Type B pancreatic cell (in vitro differentiated cells): ENCODE measurements around the gene ZNF853. TPM values are rescaled to one million over a fixed set of nuclear protein-coding genes. Genes with fewer than 3 reads are reported as not detected.
A peak's percentile ranks its signal among the peaks of the same experiment; 100 is the strongest.

ENCODE experiments used
- DNase-seq: peaks from one replicate; pipeline ENCODE4 v3.0.0; 2021; ENCODE audit warnings: mixed read lengths; ENCODE audit not compliant: unreplicated experiment; ENCODE audit errors: extremely low spot score
- H3K27ac Mint-ChIP-seq: 2 replicates; pipeline ENCODE4 v1.8.0; 2021; ENCODE audit warnings: mild to moderate bottlenecking, mixed read lengths
- H3K27me3 Mint-ChIP-seq: 2 replicates; pipeline ENCODE4 v1.8.0; 2021; ENCODE audit warnings: mixed read lengths
- H3K36me3 Mint-ChIP-seq: 2 replicates; pipeline ENCODE4 v1.8.0; 2021; ENCODE audit warnings: mixed read lengths
- H3K4me1 Mint-ChIP-seq: one replicate; pipeline ENCODE4 v1.8.0; 2021; ENCODE audit warnings: mixed read lengths; ENCODE audit not compliant: unreplicated experiment
- H3K4me3 Mint-ChIP-seq: 2 replicates; pipeline ENCODE4 v1.8.0; 2021; ENCODE audit warnings: mild to moderate bottlenecking, mixed read lengths
- H3K9me3 Mint-ChIP-seq: 2 replicates; pipeline ENCODE4 v1.8.0; 2021; ENCODE audit warnings: mixed read lengths
- total RNA-seq: library from RNA; stranded (reverse); gene quantifications from 2 replicates; pipeline ENCODE4 v1.2.1, GENCODE V29; 2021; ENCODE audit warnings: low replicate concordance
- TF ChIP-seq, protein P1 (sequence below): fragments of 200-600 bp; sonication (generic); conservative IDR thresholded peaks from 2 replicates; pipeline ENCODE4 v1.5.0; 2021; ENCODE audit warnings: antibody characterized with exemption, mild to moderate bottlenecking

ZNF853 gene
- total RNA-seq, 1 donor from 2014 or later = 9.2 TPM

- DNase-seq = no peak
- Mint-ChIP-seq H3K36me3 (no peaks in the 10 kb centered on the region), H3K27ac (no peak overlapping the region), H3K4me3 (peak overlapping the region; percentile 69), H3K27me3 (peaks cover 3% of the 10 kb centered on the region), H3K4me1 (peaks cover 4% of the 10 kb centered on the region), H3K9me3 (no peaks in the 10 kb centered on the region)
- TF ChIP-seq, protein P1, sequence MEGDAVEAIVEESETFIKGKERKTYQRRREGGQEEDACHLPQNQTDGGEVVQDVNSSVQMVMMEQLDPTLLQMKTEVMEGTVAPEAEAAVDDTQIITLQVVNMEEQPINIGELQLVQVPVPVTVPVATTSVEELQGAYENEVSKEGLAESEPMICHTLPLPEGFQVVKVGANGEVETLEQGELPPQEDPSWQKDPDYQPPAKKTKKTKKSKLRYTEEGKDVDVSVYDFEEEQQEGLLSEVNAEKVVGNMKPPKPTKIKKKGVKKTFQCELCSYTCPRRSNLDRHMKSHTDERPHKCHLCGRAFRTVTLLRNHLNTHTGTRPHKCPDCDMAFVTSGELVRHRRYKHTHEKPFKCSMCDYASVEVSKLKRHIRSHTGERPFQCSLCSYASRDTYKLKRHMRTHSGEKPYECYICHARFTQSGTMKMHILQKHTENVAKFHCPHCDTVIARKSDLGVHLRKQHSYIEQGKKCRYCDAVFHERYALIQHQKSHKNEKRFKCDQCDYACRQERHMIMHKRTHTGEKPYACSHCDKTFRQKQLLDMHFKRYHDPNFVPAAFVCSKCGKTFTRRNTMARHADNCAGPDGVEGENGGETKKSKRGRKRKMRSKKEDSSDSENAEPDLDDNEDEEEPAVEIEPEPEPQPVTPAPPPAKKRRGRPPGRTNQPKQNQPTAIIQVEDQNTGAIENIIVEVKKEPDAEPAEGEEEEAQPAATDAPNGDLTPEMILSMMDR = no peak
Observed at GRCh38 chr7:6612819-6613218, 2.6 kb upstream of the ZNF853 start.

- Mint-ChIP-seq H3K9me3 (no peaks in the 10 kb centered on the region), H3K4me3 (peak overlapping the region; percentile 69), H3K4me1 (peaks cover 4% of the 10 kb centered on the region), H3K27me3 (peaks cover 3% of the 10 kb centered on the region), H3K36me3 (no peaks in the 10 kb centered on the region), H3K27ac (no peak overlapping the region)
- no peak for DNase-seq
- TF ChIP-seq, protein P1 = no peak
Observed at GRCh38 chr7:6613706-6614105, 1.7 kb upstream of the ZNF853 start.

GRCh38 chr7:6615723-6616555 lies 529 bp downstream of the ZNF853 start:
- no peak for DNase-seq
- TF ChIP-seq, protein P1 = no peak
- H3K27me3 Mint-ChIP-seq = peaks cover 3% of the 10 kb centered on the region
- peak overlapping the region; percentile 72 for H3K4me3 Mint-ChIP-seq
- peaks cover 4% of the 10 kb centered on the region for H3K4me1 Mint-ChIP-seq
- no peaks in the 10 kb centered on the region for H3K9me3 Mint-ChIP-seq
- no peak overlapping the region for H3K27ac Mint-ChIP-seq
- H3K36me3 Mint-ChIP-seq = no peaks in the 10 kb centered on the region

- Mint-ChIP-seq H3K9me3 (no peaks in the 10 kb centered on the region), H3K4me1 (peaks cover 4% of the 10 kb centered on the region), H3K27ac (no peak overlapping the region), H3K36me3 (peaks cover 4% of the 10 kb centered on the region), H3K4me3 (peak overlapping the region; percentile 77), H3K27me3 (peaks cover 3% of the 10 kb centered on the region)
- DNase-seq = no peak
- TF ChIP-seq, protein P1 = no peak
Observed at GRCh38 chr7:6616854-6617643, 1.6 kb downstream of the ZNF853 start.

DNA sequence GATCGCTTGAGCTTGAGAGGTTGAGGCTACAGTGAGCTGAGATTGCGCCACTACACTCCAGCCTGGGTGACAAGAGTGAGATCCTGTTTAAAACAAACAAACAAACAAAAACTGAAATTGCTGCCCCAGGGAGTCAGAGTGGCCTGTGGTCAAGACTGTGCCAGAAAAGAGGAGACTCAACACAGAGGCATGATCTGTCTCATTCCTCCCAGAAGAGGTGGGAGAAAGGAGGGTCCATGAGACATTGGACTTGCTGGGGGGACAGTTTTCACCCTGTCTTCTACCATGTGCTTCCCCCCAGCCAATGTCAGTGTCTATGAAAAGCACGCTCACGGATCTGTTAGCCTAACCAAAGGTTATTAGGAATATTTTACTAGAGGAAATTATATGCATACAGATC lies 3.2 kb downstream of the ZNF853 start:
- Mint-ChIP-seq H3K4me1 (peaks cover 4% of the 10 kb centered on the region), H3K4me3 (no peak overlapping the region), H3K27me3 (peaks cover 3% of the 10 kb centered on the region), H3K9me3 (no peaks in the 10 kb centered on the region), H3K36me3 (peaks cover 4% of the 10 kb centered on the region), H3K27ac (no peak overlapping the region)
- DNase-seq = no peak
- TF ChIP-seq, protein P1 = no peak
